ENCODE measurements around the gene PRR14L. TPM values are rescaled to one million over a fixed set of nuclear protein-coding genes. Genes with fewer than 3 reads are reported as not detected.
"Not testable (repeated sequence)": the region's sequence is repeated elsewhere in the genome, so short reads cannot be mapped to it uniquely, and the experiment has no call there.

The PRR14L gene
- total RNA-seq, 2 experiments from 2014 or later, result 40.2 to 45.1 TPM

DNA sequence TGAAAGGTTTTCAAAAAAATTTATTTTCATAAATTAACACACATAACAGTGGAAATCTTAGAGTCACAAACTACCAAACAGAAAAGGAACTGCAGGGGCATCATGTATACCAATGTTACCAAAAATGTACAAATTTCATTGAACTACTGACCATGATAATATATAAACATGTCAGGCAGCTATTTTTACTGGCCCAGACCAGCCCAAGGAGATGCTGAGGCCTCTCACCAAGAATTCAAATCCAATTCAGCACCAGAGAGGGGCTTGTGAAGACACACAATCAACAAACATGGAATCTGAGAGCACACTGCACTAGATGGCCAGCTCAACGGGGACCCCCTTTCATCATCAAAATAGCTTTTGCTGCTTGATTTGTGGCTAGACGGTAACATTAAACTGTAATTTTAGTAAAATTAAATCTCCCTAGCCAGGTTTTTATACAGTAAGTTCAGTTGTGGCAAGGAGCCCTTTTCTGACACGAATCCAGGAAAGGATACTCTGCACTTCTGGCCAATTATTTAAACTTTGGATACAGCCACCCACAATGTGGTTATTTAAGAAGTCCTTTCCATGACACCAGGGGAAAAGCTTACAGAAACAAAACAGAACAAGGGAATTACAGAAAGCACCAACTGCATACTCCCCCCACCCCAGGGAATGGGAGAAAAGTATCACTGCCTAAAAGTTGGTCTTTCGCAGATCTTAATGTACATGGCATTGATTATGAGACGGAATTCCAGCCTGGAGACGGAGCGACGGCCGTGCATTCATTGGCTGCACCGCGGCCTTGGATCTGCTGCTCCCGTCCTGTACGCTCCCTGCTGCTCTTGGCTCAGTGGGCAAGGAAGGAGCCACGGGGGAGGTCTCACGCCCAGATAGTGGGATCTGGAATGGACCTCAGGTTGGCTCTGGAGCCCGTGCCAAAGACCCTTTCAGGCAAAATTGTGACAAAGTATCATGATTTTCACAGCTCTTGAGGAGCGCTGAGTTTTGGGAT, 68.3 kb downstream of the PRR14L start:
- Mint-ChIP-seq H3K36me3 (ENCODE audit: low read depth) (peaks cover 18% of the 10 kb centered on the region), H3K9me3 (no peaks in the 10 kb centered on the region), H3K27ac (no peak overlapping the region), H3K4me3 (no peak overlapping the region), H3K4me1 (ENCODE audit: low read depth) (peaks cover 13% of the 10 kb centered on the region), H3K27me3 (no peaks in the 10 kb centered on the region)
- TF ChIP-seq, protein P1, sequence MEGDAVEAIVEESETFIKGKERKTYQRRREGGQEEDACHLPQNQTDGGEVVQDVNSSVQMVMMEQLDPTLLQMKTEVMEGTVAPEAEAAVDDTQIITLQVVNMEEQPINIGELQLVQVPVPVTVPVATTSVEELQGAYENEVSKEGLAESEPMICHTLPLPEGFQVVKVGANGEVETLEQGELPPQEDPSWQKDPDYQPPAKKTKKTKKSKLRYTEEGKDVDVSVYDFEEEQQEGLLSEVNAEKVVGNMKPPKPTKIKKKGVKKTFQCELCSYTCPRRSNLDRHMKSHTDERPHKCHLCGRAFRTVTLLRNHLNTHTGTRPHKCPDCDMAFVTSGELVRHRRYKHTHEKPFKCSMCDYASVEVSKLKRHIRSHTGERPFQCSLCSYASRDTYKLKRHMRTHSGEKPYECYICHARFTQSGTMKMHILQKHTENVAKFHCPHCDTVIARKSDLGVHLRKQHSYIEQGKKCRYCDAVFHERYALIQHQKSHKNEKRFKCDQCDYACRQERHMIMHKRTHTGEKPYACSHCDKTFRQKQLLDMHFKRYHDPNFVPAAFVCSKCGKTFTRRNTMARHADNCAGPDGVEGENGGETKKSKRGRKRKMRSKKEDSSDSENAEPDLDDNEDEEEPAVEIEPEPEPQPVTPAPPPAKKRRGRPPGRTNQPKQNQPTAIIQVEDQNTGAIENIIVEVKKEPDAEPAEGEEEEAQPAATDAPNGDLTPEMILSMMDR (IDR thresholded peaks at IDR 0.05), result no peak
- DNase-seq (no peak), ATAC-seq (no peak)
- POLR2A ChIA-PET, result interaction anchor here (1.1 kb wide), 1 partner anchor 16 kb away, joined by 5 read pairs; no protein-coding TSS in a partner anchor
- CTCF ChIA-PET, result interaction anchor here (3.7 kb wide), 1 partner anchor 17 kb away, joined by 25 read pairs; no protein-coding TSS in a partner anchor
- intact Hi-C loops (cut with micrococcal nuclease), result no loop called here

DNA sequence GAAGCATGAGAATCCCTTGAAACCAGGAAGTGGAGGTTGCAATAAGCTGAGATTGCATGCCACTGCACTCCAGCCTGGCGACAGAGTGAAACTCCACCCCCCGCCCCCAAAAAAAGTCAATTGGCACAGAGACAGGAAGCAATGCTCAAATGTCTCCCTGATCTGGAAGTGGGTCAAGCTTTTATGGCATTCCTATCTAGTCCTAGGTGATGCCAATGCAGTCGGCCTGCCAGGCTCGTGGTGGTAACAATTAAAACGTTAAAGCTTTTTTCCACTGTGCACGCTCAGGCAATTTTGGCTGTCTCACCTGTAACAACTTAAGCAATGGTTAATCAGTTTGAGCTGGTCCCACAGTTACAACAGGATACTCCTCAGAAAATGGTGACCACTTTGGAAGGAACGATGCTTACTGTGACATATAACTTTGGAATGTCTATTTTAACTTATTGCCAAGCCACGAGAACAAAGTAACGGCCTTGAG, 69.0 kb downstream of the PRR14L start:
- ATAC-seq (no peak), DNase-seq (no peak)
- H3K4me1 Mint-ChIP-seq (ENCODE audit: low read depth), result peaks cover 19% of the 10 kb centered on the region
- ChIA-PET CTCF (interaction anchor here (3.7 kb wide), 1 partner anchor 16 kb away, joined by 25 read pairs; no protein-coding TSS in a partner anchor), POLR2A (interaction anchor here (0.7 to 1.1 kb wide), 2 partner anchors 15 to 1420 kb away, joined by 4 to 5 read pairs; no protein-coding TSS in a partner anchor)
- TF ChIP-seq, protein P1 (IDR thresholded peaks at IDR 0.05), result no peak
- H3K4me3 Mint-ChIP-seq, result no peak overlapping the region
- H3K27ac Mint-ChIP-seq, result peak overlapping the region; percentile 32
- intact Hi-C loops (cut with micrococcal nuclease), result no loop called here
- H3K27me3 Mint-ChIP-seq, result no peaks in the 10 kb centered on the region
- peaks cover 18% of the 10 kb centered on the region for H3K36me3 Mint-ChIP-seq (ENCODE audit: low read depth)
- no peaks in the 10 kb centered on the region for H3K9me3 Mint-ChIP-seq

DNA sequence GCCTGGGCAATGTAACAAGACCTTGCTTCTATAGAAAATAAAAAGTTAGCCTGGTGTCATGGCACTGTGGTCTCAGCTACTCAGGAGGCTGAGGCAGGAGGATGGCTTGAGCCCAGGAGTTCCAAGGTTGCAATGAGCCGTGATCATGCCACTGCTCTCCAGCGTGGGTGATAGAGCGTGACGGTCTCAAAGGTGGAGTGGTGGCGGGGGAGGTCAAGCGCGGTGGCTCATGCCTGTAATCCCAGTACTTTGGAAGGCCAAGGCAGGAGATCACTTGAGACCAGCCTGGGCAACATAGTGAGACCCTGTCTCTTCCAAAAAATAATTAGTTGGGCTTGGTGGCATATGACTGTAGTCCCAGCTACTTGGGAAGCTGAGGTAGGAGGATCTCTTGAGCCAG, 71.2 kb downstream of the PRR14L start:
- TF ChIP-seq, protein P1 (IDR thresholded peaks at IDR 0.05), result no peak
- DNase-seq (no peak), ATAC-seq (no peak)
- CTCF ChIA-PET, result interaction anchor here (1.1 kb wide), 1 partner anchor 292 kb away, joined by 3 read pairs; no protein-coding TSS in a partner anchor
- Mint-ChIP-seq H3K9me3 (no peaks in the 10 kb centered on the region), H3K36me3 (ENCODE audit: low read depth) (peaks cover 2% of the 10 kb centered on the region), H3K4me1 (ENCODE audit: low read depth) (peaks cover 19% of the 10 kb centered on the region), H3K4me3 (no peak overlapping the region), H3K27me3 (no peaks in the 10 kb centered on the region), H3K27ac (no peak overlapping the region)
- intact Hi-C loops (cut with micrococcal nuclease), result no loop called here
- POLR2A ChIA-PET, result interaction anchor here (0.6 to 0.7 kb wide), 2 partner anchors 876 to 886 kb away, joined by 3 to 4 read pairs; no protein-coding TSS in a partner anchor

DNA sequence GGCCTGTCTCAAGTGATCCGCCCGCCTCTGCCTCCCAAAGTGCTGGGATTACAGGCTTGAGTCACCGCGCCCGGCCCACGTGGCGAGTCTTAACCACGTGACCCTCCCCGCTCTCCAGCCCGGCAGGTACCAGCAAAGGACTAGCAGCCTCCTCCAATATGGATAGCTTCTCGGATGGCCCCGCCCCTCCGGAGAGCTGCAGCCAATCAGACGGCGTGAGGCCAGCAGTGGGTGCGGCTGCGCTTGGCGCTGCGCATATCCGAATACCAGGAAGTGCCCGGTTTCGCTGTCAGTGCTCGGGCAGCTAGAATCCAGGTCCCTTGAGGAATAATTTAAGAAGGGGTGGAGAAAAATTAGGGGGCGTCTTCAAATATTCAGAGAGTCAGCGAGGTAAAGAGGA, 73.2 kb downstream of the PRR14L start:
- POLR2A ChIA-PET, result interaction anchor here (1.0 to 3.4 kb wide), 5 partner anchors 8 to 274 kb away, joined by 3 to 20 read pairs (median 3); partner anchors contain the start of gene PISD
- Mint-ChIP-seq H3K36me3 (ENCODE audit: low read depth) (peaks cover 2% of the 10 kb centered on the region), H3K4me3 (peak overlapping the region; percentile 83), H3K9me3 (no peaks in the 10 kb centered on the region), H3K4me1 (ENCODE audit: low read depth) (peaks cover 19% of the 10 kb centered on the region), H3K27ac (peak overlapping the region; percentile 89), H3K27me3 (no peaks in the 10 kb centered on the region)
- TF ChIP-seq, protein P1 (IDR thresholded peaks at IDR 0.05), result no peak
- CTCF ChIA-PET, result interaction anchor here (0.6 to 2.1 kb wide), 5 partner anchors 10 to 293 kb away, joined by 3 to 27 read pairs (median 3); partner anchors contain the start of gene PISD
- intact Hi-C loops (cut with micrococcal nuclease), result no loop called here
- ATAC-seq (peak; percentile 100), DNase-seq (peak; percentile 95)

DNA sequence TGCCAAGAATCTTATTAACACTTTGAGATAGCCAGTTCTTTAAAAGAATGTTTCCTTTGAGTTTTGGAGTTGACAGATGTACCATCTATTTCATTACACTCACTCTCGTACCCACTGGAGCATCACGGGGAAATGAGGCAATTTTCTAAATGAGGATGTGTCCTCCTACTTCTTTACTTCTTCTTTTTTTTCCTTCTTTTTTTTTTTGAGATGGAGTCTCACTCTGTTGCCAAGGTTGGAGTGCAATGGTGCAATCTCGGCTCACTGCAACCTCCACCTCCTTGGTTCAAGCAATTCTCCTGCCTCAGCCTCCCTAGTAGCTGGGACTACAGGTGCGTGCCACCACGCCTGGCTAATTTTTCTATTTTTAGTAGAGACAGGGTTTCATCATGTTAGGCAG, 75.7 kb downstream of the PRR14L start:
- H3K27me3 Mint-ChIP-seq; ATAC-seq; DNase-seq; H3K27ac Mint-ChIP-seq; intact Hi-C loops (cut with micrococcal nuclease); H3K9me3 Mint-ChIP-seq; H3K36me3 Mint-ChIP-seq (ENCODE audit: low read depth); H3K4me3 Mint-ChIP-seq: not testable (repeated sequence)
- ChIA-PET POLR2A (interaction anchor here (1.2 kb wide), 1 partner anchor 12 kb away, joined by 5 read pairs; the partner anchor contains the start of gene PISD), CTCF (interaction anchor here (1.9 kb wide), 1 partner anchor 8 kb away, joined by 6 read pairs; no protein-coding TSS in a partner anchor)
- H3K4me1 Mint-ChIP-seq (ENCODE audit: low read depth), result peaks cover 12% of the 10 kb centered on the region

DNA sequence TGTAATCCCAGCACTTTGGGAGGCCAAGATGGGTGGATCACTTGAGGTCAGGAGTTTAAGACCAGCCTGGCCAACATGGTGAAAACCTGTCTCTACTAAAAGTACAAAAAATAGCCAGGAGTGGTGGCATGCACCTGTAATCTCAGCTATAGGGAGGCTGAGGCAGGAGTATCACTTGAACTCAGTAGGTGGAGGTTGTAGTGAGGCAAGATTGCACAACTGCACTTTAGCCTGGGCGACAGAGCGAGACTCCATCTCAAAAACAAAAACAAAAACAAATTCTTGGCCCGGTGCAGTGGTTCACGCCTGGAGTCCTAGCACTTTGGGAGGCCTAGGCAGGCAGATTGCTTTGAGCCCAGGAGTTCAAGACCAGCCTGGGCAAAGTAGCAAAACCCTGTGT, 81.1 kb downstream of the PRR14L start:
- H3K27me3 Mint-ChIP-seq; H3K27ac Mint-ChIP-seq; ATAC-seq; H3K4me1 Mint-ChIP-seq (ENCODE audit: low read depth); H3K36me3 Mint-ChIP-seq (ENCODE audit: low read depth); H3K4me3 Mint-ChIP-seq; DNase-seq; H3K9me3 Mint-ChIP-seq: not testable (repeated sequence)
- CTCF ChIA-PET, result interaction anchor here (1.1 to 2.6 kb wide), 3 partner anchors 14 to 302 kb away, joined by 3 to 10 read pairs (median 7); no protein-coding TSS in a partner anchor
- intact Hi-C loops (cut with micrococcal nuclease), result loop anchor here (5.0 to 10.0 kb wide), 2 partner anchors 156 to 283 kb away; no protein-coding TSS in a partner anchor
- POLR2A ChIA-PET, result interaction anchor here (0.7 to 1.5 kb wide), 3 partner anchors 8 to 85 kb away, joined by 3 to 6 read pairs (median 3); no protein-coding TSS in a partner anchor

Data from activated CD8-positive, alpha-beta T cell treated with anti-CD3 and anti-CD28 coated beads for 36 hours (primary cell).